Measurements from ENCODE around the gene PEX16.

PEX16 gene

DNA sequence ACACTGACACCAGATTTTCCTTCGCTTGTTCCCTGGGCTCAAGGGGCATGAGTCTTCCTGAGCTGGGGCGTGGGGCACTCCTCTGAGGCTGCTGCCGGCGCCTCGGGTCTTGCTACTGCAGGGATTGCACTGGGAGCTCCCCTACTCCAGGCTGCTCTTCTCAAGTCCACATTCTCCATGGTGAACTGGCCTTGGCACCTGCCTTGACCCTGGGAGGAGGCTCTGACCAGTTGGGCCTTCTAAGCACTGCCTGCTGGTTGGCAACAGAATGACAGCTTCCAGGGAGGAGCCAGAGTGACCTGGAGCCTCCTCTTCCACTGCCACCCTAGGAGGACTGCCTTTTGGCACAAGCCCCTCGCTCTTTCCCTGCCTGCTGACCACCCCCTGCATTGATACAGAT, 20.1 kb downstream of the PEX16 start:
- DNase-seq = no peak

- no peak for DNase-seq
These were observed 21.2 kb downstream of the PEX16 start for GRCh38 chr11:45896422-45896984.

DNA sequence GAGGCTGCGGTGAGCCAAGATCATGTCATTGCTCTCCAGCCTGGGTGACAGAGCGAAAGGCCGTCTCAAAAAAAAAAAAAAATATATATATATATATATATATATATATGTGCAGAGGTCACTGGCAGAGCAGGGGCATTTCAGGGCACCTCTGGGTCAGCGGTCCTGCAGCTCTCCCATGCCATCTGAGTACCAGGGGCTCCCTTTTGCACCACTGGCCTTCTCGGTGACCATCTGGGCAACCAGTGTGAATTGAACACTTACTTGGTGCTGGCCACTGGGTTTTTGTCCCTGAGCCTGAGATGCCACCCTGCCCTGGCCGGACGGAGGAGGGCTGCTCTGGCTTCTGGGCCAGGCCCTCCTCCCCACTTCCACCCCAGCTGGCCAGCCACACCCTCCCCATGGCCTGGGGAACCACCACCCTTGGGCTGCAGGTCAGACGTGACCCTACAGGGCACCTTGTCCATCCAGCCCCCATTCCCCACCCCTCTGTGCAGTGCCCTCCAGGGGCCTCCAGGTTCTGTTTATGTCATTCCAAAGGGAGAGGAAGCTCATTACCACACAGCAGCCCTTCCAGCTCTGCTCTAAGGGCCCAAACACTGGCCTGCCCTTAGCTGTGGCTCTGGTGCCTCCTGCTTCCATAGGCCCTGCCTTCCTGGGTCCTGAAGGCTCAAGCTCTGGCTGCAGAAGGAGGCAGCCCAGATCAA, 22.0 kb downstream of the PEX16 start:
- no peak for DNase-seq

GRCh38 chr11:45894555-45895247, 23.0 kb downstream of the PEX16 start:
- DNase-seq = no peak

GRCh38 chr11:45892856-45893255, 24.8 kb downstream of the PEX16 start:
- no peak for DNase-seq

- DNase-seq = no peak
These were observed 26.7 kb downstream of the PEX16 start for GRCh38 chr11:45890886-45891550.

DNA sequence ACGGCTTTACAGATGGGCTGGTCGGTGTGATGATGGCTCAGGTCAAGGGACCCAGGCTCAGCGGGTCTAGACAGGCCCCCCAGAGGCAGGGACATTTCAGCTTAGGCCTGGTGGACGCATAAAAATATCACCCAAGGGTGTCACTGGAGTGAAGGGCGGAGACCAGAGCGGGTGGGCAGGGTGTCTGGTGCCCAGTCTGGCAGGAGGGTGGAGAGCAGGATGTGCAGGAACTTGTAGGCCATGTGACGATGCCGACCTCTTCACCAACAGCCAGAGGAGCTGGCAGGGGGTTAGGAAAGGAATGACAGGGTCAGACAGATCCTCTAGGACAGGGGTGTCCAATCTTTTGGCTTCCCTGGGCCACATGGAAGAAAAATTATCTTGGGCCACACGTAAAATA, 27.7 kb downstream of the PEX16 start:
- DNase-seq = no peak

DNA sequence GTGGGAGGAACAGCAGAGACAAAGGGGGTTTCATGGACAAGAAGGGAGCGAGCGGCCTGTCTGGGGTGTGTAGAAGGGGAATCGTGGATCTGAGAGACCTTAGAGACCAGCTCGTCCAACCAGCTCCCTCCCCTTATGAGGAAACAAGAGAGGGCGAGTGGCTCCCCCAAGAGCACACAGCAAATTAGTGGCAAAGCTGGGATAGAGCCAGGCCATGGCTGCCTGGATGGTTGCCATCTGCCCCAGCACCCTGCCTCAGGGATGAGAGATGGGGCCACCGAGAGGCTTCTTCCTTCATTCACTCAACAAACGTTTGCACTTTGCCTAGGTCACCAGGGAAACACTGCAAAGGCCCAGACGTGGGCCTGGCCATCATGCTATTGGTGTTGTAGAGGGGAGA, 28.1 kb downstream of the PEX16 start:
- no peak for DNase-seq

DNA sequence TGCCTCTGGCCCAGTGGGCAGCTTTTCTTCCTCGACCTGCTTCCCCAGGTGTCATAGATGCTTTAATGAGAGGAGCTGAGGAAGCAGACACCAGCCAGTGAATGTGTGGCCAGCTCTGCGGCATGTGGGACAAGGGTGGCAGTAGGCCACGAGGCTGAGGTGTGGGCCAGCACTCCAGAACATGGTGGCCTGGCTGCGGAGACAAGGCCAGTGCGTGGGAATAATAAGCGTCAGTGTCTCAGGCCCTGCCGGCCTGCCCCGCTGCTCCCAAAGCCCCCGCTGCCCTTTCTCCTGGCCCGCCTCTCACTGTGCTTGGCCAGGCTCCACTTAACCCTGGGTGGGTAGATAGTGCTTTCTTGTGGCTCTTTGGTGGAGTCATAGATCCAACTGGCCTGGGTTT, 30.1 kb downstream of the PEX16 start:
- no peak for DNase-seq

DNA sequence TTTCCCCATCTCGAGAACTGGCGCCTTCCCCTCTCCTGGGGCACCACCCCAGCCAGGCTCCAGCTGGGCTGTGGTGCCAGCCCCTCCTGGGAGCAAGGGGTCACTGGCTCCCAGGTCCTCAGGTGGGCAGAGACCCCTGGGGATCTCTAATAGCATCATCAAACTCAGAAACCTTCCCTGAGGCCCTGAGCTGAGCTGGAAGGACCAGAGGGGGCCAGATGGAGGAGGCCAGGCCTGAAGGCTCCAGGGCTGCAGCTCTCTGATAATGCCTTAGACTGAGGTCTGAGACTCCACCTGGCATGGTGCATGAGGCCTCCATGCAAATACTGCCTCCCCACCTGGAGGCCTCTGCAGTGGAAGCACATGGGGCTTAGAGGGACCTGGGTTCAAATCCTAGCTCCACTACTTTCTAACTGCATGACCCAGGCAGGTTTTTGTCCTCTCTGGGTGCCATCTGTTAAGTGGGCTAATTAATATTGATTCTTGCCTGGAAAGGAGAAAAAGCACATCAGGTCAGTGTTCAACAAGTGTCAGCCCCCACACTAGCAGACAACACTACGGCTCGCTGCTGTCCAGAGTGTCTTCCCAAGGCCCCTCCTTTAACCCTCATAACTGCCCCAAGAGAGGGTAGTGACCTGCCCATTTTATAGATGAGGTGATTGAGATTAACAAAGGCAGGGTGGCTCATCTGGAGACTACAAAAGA, 30.7 kb downstream of the PEX16 start:
- no peak for DNase-seq

DNA sequence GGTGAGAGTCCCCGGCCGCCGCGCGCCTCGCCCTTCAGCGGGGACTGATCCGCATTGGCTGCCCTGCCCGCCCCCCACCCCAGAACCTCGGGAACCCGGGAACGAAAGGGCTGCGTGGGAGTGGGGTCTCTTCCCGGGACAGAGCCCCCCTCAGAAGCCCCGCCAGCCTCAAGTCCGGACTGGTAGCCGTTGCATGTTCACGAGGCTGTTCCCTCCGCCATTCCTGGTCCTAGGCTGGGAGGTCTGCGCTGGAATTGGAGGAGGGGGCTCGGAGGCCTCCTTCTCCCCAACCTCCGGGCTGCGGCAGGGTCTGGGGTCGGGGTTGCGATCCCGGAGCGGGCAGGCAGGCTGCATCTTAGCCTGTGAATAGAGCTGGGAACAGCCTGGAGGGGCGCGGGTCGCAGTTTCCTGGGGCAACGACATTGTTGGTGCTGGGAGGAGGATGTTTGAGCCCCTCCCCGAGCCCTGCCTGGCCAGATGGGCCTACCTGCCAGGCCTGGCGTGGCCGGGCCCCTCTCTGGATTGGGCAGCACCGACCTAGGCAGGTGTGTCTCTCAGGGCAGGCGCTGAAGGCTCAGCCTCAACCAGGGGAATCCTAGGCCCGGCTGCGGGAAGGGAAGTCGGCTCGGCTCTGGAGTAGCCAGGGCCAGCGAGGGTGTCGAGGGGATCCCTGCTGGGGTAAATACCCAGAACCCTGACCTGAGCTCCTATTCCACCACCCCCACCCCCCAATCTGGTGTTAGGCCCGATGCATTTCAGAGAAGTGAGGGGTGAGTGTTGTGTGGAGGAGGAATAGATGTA, 31.6 kb downstream of the PEX16 start:
- no peak for DNase-seq

DNA sequence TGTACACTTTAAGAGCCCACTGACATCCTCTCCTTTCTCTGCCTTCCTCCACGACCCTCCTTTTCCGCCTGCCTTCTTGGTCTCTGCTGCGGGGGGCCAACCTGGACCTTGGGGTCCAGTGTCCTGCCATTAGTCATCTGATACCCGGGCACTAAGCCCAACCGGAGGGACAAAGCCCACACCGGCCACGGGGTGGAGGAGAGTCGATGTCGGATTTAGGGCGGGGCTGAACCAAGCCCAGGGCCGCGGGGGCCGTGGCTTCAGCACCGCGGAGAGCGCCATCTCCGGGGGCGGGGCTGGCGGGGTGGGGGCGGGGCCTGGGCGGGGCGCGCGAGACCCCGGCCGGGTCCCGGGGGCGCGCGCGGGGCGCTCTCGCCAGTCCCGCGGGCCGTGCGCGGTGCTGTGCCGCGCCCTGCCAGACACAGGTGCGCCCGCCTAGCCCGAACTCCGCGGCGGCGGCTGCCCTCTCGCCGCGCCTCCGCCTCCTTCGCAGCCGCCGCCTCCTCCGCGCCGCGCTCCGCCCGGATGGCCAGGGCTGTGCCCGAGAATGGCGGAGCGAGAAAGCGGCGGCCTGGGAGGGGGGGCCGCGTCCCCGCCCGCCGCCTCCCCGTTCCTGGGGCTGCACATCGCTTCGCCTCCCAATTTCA, 32.3 kb downstream of the PEX16 start, which contains the start of gene MAPK8IP1:
TSS of gene MAPK8IP1 (plus strand) at position 378 of the 647 bp plus-strand sequence. CDS start at position 548, 170 bp downstream.
- DNase-seq = peak; percentile 46 to 79 (median 58)

- no peak for DNase-seq
These were observed 33.0 kb downstream of the PEX16 start for GRCh38 chr11:45884596-45885185.

DNA sequence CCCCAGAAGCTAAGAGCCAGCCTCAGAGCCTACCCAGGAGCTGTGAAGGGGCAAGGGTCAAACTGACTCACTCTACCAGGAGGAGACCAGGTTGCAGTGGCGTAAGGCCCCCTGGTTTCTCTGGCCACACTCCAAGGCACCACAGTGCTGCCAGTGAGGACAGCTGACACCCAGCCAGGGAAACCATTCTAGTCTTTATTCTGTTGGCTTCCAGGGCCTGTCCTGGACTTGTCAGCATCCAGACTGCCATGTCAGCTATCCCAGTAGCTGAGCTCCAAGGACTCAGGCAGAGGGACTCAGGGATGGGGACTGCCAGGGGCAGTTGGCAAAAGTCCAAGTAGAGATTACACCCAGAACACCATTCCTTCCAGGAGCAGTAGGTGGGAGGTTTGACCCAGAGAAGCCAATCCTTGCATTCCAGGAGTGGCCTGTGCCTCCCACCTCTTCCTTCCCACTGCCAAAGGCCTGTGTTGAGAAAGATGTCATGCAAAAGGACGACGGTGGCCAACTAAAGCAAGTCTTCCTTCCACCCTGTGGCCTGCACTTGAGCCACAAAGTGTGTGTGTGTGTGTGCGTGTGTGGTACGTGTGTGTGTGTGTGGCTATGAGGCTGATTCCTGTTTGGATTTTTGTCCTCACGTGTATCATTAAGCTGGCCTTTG, 35.8 kb downstream of the PEX16 start:
- DNase-seq = peak in 2 of 4 experiments; percentile 19 to 22

GRCh38 chr11:45880772-45881570, 36.7 kb downstream of the PEX16 start:
- DNase-seq = no peak

- peak in 1 of 4 experiments; percentile 9 for DNase-seq
These were observed 37.6 kb downstream of the PEX16 start for GRCh38 chr11:45879803-45880686.

DNA sequence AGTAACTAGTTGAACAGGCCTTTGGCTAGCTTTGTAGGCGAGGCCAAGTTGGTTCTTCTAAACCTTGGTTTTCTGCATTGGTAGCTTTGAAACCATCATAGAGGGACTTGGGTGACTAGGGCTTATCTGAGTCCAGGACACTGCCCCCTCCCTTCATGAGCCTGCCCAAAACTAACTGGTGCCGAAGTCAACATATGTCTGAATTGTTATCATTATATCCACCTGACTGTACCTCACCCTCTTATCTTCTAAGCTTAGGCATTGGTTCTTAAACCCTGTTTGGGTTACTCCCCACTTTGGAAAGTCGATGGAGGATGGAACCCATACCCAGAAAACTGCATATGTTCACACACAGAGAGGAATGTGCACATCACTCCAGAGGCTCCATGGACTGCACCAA, 39.8 kb downstream of the PEX16 start:
- DNase-seq = no peak

DNA sequence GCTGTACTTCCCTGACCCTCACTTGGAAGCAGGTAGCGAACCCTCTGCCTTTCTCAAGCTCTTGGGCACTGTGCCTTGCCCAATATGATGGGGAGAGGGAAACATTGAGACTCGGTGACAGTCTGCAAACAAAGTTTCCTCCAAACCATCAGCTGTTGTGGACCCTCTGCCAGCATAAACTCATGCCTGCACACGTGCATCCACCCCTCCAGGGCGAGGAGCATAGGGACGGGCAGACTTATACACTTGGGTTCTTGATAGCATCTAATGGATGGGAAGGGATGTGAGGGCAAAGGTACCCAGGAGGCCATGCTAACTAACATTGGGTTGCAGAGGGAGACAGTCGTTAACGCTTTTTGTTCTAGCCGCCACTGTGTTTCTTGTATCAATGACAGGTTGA, 40.5 kb downstream of the PEX16 start:
- no peak for DNase-seq

All from suppressor macrophage (primary cell).